H1 (cell line): ENCODE results near the gene CABP4. TPM values are rescaled to one million over a fixed set of nuclear protein-coding genes. Genes with fewer than 3 reads are reported as not detected.

ENCODE experiments used
- CTCF ChIA-PET: fragments of 300-600 bp; sonication (Branson Sonifier 250); formaldehyde crosslinking; loops from one replicate; lab custom pipeline; 2021; ENCODE audit not compliant: partially characterized antibody; lab: Charles Lee
- POLR2A ChIA-PET: fragments of 300-600 bp; sonication (Branson Sonifier 250); formaldehyde crosslinking; loops from one replicate; lab custom pipeline; 2021; ENCODE audit warnings: inconsistent platforms; ENCODE audit not compliant: partially characterized antibody; lab: Charles Lee
- DNase-seq, 2 experiments: peaks; one replicate each; pipeline versions ENCODE4 v3.0.0 to v3.0.0-alpha.2; 2010 to 2022; ENCODE audit warnings: low spot score in 2 of 2, low read depth in 1 of 2, mixed read lengths in 1 of 2
- FAIRE-seq: peaks from 2 replicates; lab custom pipeline; 2011; peaks lifted over from hg19 to GRCh38; lab: Jason Lieb, UNC
- H2AFZ ChIP-seq: 2 replicates; pipeline ENCODE4 v1.8.1; 2012; ENCODE audit warnings: low read length, inconsistent platforms
- H2AK5ac ChIP-seq: 2 replicates; pipeline ENCODE4 v1.6.1; 2013; ENCODE audit warnings: low read depth, low read length
- H2BK120ac ChIP-seq: replicated peaks from 2 replicates; pipeline ENCODE3; 2013; ENCODE audit warnings: low read depth, low read length, inconsistent platforms
- H2BK12ac ChIP-seq: 2 replicates; pipeline ENCODE4 v1.6.1; 2013; ENCODE audit warnings: low read depth, low read length
- H2BK15ac ChIP-seq: 2 replicates; pipeline ENCODE4 v1.6.1; 2013; ENCODE audit warnings: low read length
- H2BK20ac ChIP-seq: 2 replicates; pipeline ENCODE4 v1.6.1; 2013; ENCODE audit warnings: low read length
- H2BK5ac ChIP-seq: 2 replicates; pipeline ENCODE4 v1.6.1; 2013; ENCODE audit warnings: low read depth, low read length
- H3K14ac ChIP-seq: 2 replicates; pipeline ENCODE4 v1.6.1; 2013; ENCODE audit warnings: inconsistent platforms; ENCODE audit not compliant: insufficient read length
- H3K18ac ChIP-seq: 2 replicates; pipeline ENCODE4 v1.6.1; 2013; ENCODE audit warnings: low read length; ENCODE audit errors: extremely low read depth
- H3K23ac ChIP-seq: 2 replicates; pipeline ENCODE4 v1.6.1; 2013; ENCODE audit warnings: inconsistent platforms; ENCODE audit not compliant: insufficient read length
- H3K23me2 ChIP-seq: 2 replicates; pipeline ENCODE4 v1.6.1; 2013; ENCODE audit warnings: low read depth, low read length
- H3K27ac ChIP-seq: 2 replicates; pipeline ENCODE4 v1.6.1; 2011; ENCODE audit warnings: low read depth, low read length, inconsistent platforms
- H3K27me3 ChIP-seq, 4 experiments: replicated peaks in 1 of 4; 1 replicate in 1 of 4; 2 replicates in 3 of 4; pipeline versions ENCODE4 v1.6.1 to v1.8.1; 2011 to 2013; ENCODE audit warnings: low read length in 3 of 4, mild to moderate bottlenecking in 3 of 4, inconsistent platforms in 2 of 4, mixed read lengths in 2 of 4, moderate library complexity in 1 of 4; ENCODE audit not compliant: control insufficient read depth in 3 of 4, insufficient read depth in 3 of 4; ENCODE audit errors: extremely low read depth in 1 of 4
- H3K36me3 ChIP-seq, 4 experiments: 2 replicates each; pipeline versions ENCODE4 v1.6.1 to v1.8.1; 2011 to 2013; ENCODE audit warnings: mild to moderate bottlenecking in 4 of 4, low read length in 3 of 4, moderate library complexity in 2 of 4, control low read depth in 1 of 4, inconsistent platforms in 1 of 4; ENCODE audit not compliant: insufficient read depth in 4 of 4, control insufficient read depth in 2 of 4
- H3K4ac ChIP-seq: replicated peaks from 2 replicates; pipeline ENCODE3; 2013; ENCODE audit warnings: low read length, low read depth, mixed read lengths, inconsistent platforms; ENCODE audit not compliant: insufficient read length
- H3K4me1 ChIP-seq, 4 experiments: replicated peaks in 1 of 4; 1 replicate in 1 of 4; 2 replicates in 3 of 4; pipeline versions ENCODE4 v1.6.1 to v1.8.1; 2011 to 2013; ENCODE audit warnings: low read length in 3 of 4, inconsistent platforms in 2 of 4, mixed read lengths in 1 of 4; ENCODE audit not compliant: insufficient read depth in 4 of 4, control insufficient read depth in 3 of 4
- H3K4me2 ChIP-seq, 2 experiments: 2 replicates each; pipeline versions ENCODE4 v1.6.1 to v1.8.1; 2011 to 2013; ENCODE audit warnings: low read depth in 2 of 2, low read length in 2 of 2, control low read depth in 1 of 2, inconsistent platforms in 1 of 2, mild to moderate bottlenecking in 1 of 2; ENCODE audit not compliant: insufficient read depth in 1 of 2
- H3K4me3 ChIP-seq, 4 experiments: fragments of 200-600, 300-600 bp in 1 of 4; sonication (generic), shearing (Covaris generic), sonication (Bioruptor Twin) in 1 of 4; 2 replicates each; pipeline versions ENCODE4 v1.5.1 to v1.8.1; 2011 to 2016; ENCODE audit warnings: low read length in 4 of 4, low read depth in 3 of 4, control low read depth in 2 of 4, inconsistent platforms in 2 of 4, mild to moderate bottlenecking in 2 of 4, mixed read lengths in 1 of 4, moderate library complexity in 1 of 4; ENCODE audit not compliant: insufficient read depth in 2 of 4; ENCODE audit errors: extremely low read depth in 1 of 4
- H3K56ac ChIP-seq: replicated peaks from 2 replicates; pipeline ENCODE3; 2013; ENCODE audit warnings: low read depth, mild to moderate bottlenecking, mixed read lengths, low read length, inconsistent platforms; ENCODE audit not compliant: insufficient read length
- H3K79me1 ChIP-seq: 2 replicates; pipeline ENCODE4 v1.6.1; 2013; ENCODE audit warnings: low read depth, low read length, control low read depth
- H3K79me2 ChIP-seq, 2 experiments: 2 replicates each; pipeline versions ENCODE4 v1.6.1 to v1.8.1; 2012 to 2013; ENCODE audit warnings: low read length in 2 of 2, mild to moderate bottlenecking in 2 of 2, inconsistent platforms in 1 of 2; ENCODE audit not compliant: insufficient read depth in 2 of 2, control insufficient read depth in 1 of 2
- H3K9ac ChIP-seq, 4 experiments: replicated peaks in 1 of 4; 1 replicate in 1 of 4; 2 replicates in 3 of 4; pipeline versions ENCODE4 v1.6.1 to v1.8.1; 2011 to 2013; ENCODE audit warnings: low read depth in 3 of 4, low read length in 3 of 4, control low read depth in 2 of 4, mild to moderate bottlenecking in 2 of 4, moderate library complexity in 2 of 4, inconsistent platforms in 1 of 4; ENCODE audit errors: extremely low read depth in 1 of 4
- H3K9me3 ChIP-seq, 2 experiments: 2 replicates each; pipeline versions ENCODE4 v1.6.1 to v1.8.1; 2012 to 2013; ENCODE audit warnings: mild to moderate bottlenecking in 2 of 2, moderate library complexity in 2 of 2, control low read depth in 1 of 2, inconsistent platforms in 1 of 2, low read depth in 1 of 2, low read length in 1 of 2, mixed read lengths in 1 of 2; ENCODE audit not compliant: insufficient read depth in 2 of 2
- H4K20me1 ChIP-seq, 2 experiments: replicated peaks in 1 of 2; 2 replicates each; pipeline versions ENCODE3 to v1.8.1; 2011 to 2013; ENCODE audit warnings: inconsistent platforms in 2 of 2, low read length in 2 of 2, mild to moderate bottlenecking in 1 of 2; ENCODE audit not compliant: insufficient read depth in 2 of 2, control insufficient read depth in 1 of 2
- H4K5ac ChIP-seq: 2 replicates; pipeline ENCODE4 v1.6.1; 2013; ENCODE audit warnings: low read length, low read depth, mixed read lengths, inconsistent platforms; ENCODE audit not compliant: insufficient read length
- H4K8ac ChIP-seq: 2 replicates; pipeline ENCODE4 v1.8.0; 2013; ENCODE audit warnings: mild to moderate bottlenecking, moderate library complexity, low read length, inconsistent platforms; ENCODE audit not compliant: insufficient read depth; ENCODE audit errors: extremely low read depth
- H4K91ac ChIP-seq: replicated peaks from 2 replicates; pipeline ENCODE3; 2013; ENCODE audit warnings: low read length, mixed read lengths, inconsistent platforms; ENCODE audit not compliant: insufficient read length
- GABPA ChIP-seq: IDR thresholded peaks from 2 replicates; pipeline ENCODE4 v1.6.1; 2011; ENCODE audit warnings: mild to moderate bottlenecking, low read length, moderate library complexity, borderline replicate concordance; ENCODE audit not compliant: insufficient read depth
- RXRA ChIP-seq: IDR thresholded peaks from 2 replicates; pipeline ENCODE4 v1.6.1; 2011; ENCODE audit warnings: low read depth, mild to moderate bottlenecking, low read length, moderate library complexity; ENCODE audit not compliant: insufficient read depth
- TEAD4 ChIP-seq: IDR thresholded peaks from 2 replicates; pipeline ENCODE4 v1.6.1; 2012; ENCODE audit warnings: low read depth, low read length, inconsistent platforms, mixed read lengths
- WGBS, 2 experiments: shearing (Covaris generic) in 1 of 2; methylation state at CpG; one replicate each; pipeline versions ENCODE4 v1.1.6 to v1.1.7; 2013 to 2015; ENCODE audit warnings: low lambda C conversion rate in 2 of 2, mixed read lengths in 2 of 2, inconsistent platforms in 1 of 2, low coverage in 1 of 2, missing lambda C conversion rate in 1 of 2; ENCODE audit not compliant: insufficient replicate concordance in 2 of 2, insufficient coverage in 1 of 2, insufficient read length in 1 of 2; ENCODE audit errors: extremely low coverage in 1 of 2, missing lambda C conversion rate in 1 of 2; 5-methylcytosine and 5-hydroxymethylcytosine counted together
- polyA plus RNA-seq, 7 experiments: library from polyadenylated mRNA; depleted of rRNA in 3 of 7; stranded (reverse) in 5 of 7; unstranded in 2 of 7; fragments of >200 nt in 5 of 7; fragments of 200-250 nt in 2 of 7; gene quantifications; 1 replicate in 5 of 7; 2 replicates in 1 of 7; 4 replicates in 1 of 7; pipeline versions ENCODE4 v1.2.1 to v1.2.3, GENCODE V29; 2011 to 2013; ENCODE audit warnings: missing spikeins in 2 of 7, mixed read lengths in 2 of 7
- total RNA-seq: library from RNA; stranded (reverse); fragmentation: NEBNext Ultra II Directional; extraction: Animal tissue kit (Norgen Biotek cat#: 25700); gene quantifications from 2 replicates; pipeline ENCODE4 v1.2.1, GENCODE V29; 2021

CABP4 gene
- total and polyA plus RNA-seq, 2 of the 8 experiments (the other 6 are each of a cell fraction or from before 2014, with no cell fraction given) = not detected

- Histone ChIP-seq H3K4me3 (no peak overlapping the region), H2BK5ac (no peak overlapping the region), H2BK20ac (no peak overlapping the region), H3K79me1 (no peaks in the 10 kb centered on the region), H3K4me1 (peaks cover 0 to 10% (median 0%) of the 10 kb centered on the region in 4 experiments; a peak in 2 of 7 replicates), H2BK120ac (no peak overlapping the region), H3K56ac (no peak overlapping the region), H3K14ac (no peak overlapping the region), H3K9me3 (no peaks in the 10 kb centered on the region), H3K27ac (no peak overlapping the region), H3K79me2 (no peaks in the 10 kb centered on the region), H3K9ac (no peak overlapping the region), H3K4ac (no peak overlapping the region), H2BK12ac (no peak overlapping the region), H4K91ac (no peak overlapping the region), H3K27me3 (no peaks in the 10 kb centered on the region; a peak in 1 of 7 replicates), H4K5ac (no peak overlapping the region), H2AK5ac (no peak overlapping the region), H2AFZ (no peak overlapping the region), H4K20me1 (peaks cover 0 to 14% of the 10 kb centered on the region in 2 experiments), H3K23ac (no peak overlapping the region), H3K23me2 (no peaks in the 10 kb centered on the region), H3K36me3 (peaks cover 2 to 25% (median 13%) of the 10 kb centered on the region in 4 experiments; a peak in 6 of 8 replicates), H3K18ac (no peak overlapping the region), H2BK15ac (no peak overlapping the region), H4K8ac (no peak overlapping the region), H3K4me2 (no peak overlapping the region)
- no peak for DNase-seq
- FAIRE-seq = no peak
- CTCF ChIA-PET = interaction anchor here (0.6 to 1.1 kb wide), 4 partner anchors 9 to 119 kb away, joined by 3 to 4 read pairs (median 3); no protein-coding TSS in a partner anchor
- POLR2A ChIA-PET = interaction anchor here (1.0 to 1.9 kb wide), 6 partner anchors 25 to 90 kb away, joined by 3 to 5 read pairs (median 4); partner anchors contain the start of genes TBC1D10C and TMEM134
- no peak for TF ChIP-seq GABPA
- TF ChIP-seq RXRA = no peak
- no peak for TF ChIP-seq TEAD4
- WGBS, 2 experiments = 95% methylated on average over 43 of the region's 65 CpGs; no CpG with 5 or more reads in 1 of the 2 experiments
Measured at GRCh38 chr11:67493548-67494370, 38.6 kb downstream of the CABP4 start.
